Mesodermal cell (in vitro differentiated cells): ENCODE measurements around the gene CASP8AP2. TPM values are rescaled to one million over a fixed set of nuclear protein-coding genes. Genes with fewer than 3 reads are reported as not detected.
"Not testable (repeated sequence)": the region's sequence is repeated elsewhere in the genome, so short reads cannot be mapped to it uniquely, and the experiment has no call there.

Experiments used
- H3K27ac ChIP-seq: 2 replicates; pipeline ENCODE4 v1.7.0; 2013; ENCODE audit warnings: mild to moderate bottlenecking, low read depth, low read length, moderate library complexity; ENCODE audit not compliant: severe bottlenecking
- H3K36me3 ChIP-seq: 2 replicates; pipeline ENCODE4 v1.7.1; 2013; ENCODE audit warnings: mild to moderate bottlenecking, low read length, moderate library complexity; ENCODE audit not compliant: control insufficient read depth, insufficient read depth
- H3K4me1 ChIP-seq: one replicate; pipeline ENCODE4 v1.7.1; 2013; ENCODE audit warnings: mild to moderate bottlenecking, low read length; ENCODE audit not compliant: insufficient read depth, control insufficient read depth, poor library complexity, severe bottlenecking
- H3K4me3 ChIP-seq: 2 replicates; pipeline ENCODE4 v1.7.0; 2013; ENCODE audit warnings: low read length, control low read depth, mild to moderate bottlenecking; ENCODE audit not compliant: insufficient read depth, poor library complexity, severe bottlenecking; ENCODE audit errors: extremely low read depth
- H3K9me3 ChIP-seq: 2 replicates; pipeline ENCODE4 v1.7.1; 2013; ENCODE audit warnings: mild to moderate bottlenecking, low read length, moderate library complexity; ENCODE audit not compliant: control insufficient read depth
- WGBS, 2 experiments: methylation state at CpG; one replicate each; pipeline ENCODE4 v1.1.5; 2013; ENCODE audit warnings: missing lambda C conversion rate in 2 of 2; ENCODE audit not compliant: insufficient coverage in 2 of 2; 5-methylcytosine and 5-hydroxymethylcytosine counted together
- polyA plus RNA-seq, 2 experiments: library from polyadenylated mRNA; stranded (reverse); fragments of 50-300 nt; gene quantifications; one replicate each; pipeline ENCODE4 v1.2.3, GENCODE V29; 2013

The CASP8AP2 gene
- 12.6 TPM for polyA plus RNA-seq (2013, experiment 1 of 2)
- polyA plus RNA-seq (2013, experiment 2 of 2), result 16.9 TPM

- Histone ChIP-seq H3K36me3 (peaks cover 37% of the 10 kb centered on the region), H3K4me3 (peak within 1 kb of the TSS; percentile 77), H3K27ac (peak within 1 kb of the TSS; percentile 6), H3K4me1 (peaks cover 4% of the 10 kb centered on the region), H3K9me3 (no peaks in the 10 kb centered on the region)
- WGBS, 2 experiments, result 0% methylated on average over 27 to 29 of the region's 41 CpGs
Measured at GRCh38 chr6:89829472-89830169, at the start of gene CASP8AP2. Gene CASP8AP2 (plus strand): TSS chr6:89829880.

DNA sequence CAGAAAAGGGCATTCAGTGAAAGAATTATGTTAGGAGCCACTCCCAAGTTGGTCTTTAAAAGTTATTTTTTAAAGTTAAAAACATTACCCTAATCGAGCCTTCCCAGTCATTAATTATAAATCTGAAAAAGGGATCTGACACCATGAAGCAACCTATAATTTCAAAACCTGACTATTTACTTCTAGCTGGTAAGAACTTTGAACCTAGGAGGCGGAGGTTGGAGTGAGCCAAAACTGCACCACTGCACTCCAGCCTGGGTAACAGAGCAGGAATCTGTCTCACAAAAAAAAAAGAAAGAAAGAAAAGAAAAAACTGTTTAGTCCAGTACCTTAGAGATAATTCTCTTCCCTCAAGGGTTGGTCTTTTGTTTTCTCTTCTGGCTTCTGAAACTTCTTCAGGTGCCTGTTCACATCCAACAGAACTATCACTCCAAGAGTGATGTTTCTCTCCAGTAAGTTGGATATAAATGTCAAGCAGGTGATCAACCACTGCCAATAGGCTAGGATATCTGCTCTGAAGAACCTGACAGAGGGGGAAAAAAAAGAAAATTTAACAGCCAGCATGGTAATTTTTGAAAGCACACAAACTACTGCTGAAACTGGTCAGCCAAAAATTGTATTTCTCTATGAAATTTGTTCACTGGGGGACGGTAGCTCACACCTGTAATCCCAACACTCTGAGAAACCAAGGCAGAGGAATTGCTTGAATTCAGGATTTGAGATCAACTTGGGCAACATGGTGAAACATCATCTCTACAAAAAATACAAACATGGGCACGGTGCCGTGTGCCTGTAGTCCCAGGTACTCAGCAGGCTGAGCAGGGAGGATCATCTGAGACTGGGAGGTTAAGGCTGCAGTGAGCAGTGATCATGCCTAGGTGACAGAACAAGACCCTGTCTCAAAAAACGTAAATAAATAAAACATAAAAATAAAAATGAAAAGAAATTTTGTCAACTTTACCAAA, 48.3 kb upstream of the CASP8AP2 start:
- Histone ChIP-seq H3K4me1 (no peaks in the 10 kb centered on the region), H3K9me3 (peaks cover 6% of the 10 kb centered on the region), H3K27ac (no peak overlapping the region), H3K36me3 (peaks cover 85% of the 10 kb centered on the region), H3K4me3 (no peak overlapping the region)
- 100% methylated on average over 1 to 3 of the region's 6 CpGs for WGBS, 2 experiments

- no peak overlapping the region for H3K27ac ChIP-seq
- H3K4me1 ChIP-seq, result no peaks in the 10 kb centered on the region
- peaks cover 6% of the 10 kb centered on the region for H3K9me3 ChIP-seq
- no peak overlapping the region for H3K4me3 ChIP-seq
- WGBS, 2 experiments, result 100% methylated on average over 1 of the region's 1 CpG
- H3K36me3 ChIP-seq, result peaks cover 88% of the 10 kb centered on the region
Measured at GRCh38 chr6:89782222-89782621, 47.5 kb upstream of the CASP8AP2 start.

DNA sequence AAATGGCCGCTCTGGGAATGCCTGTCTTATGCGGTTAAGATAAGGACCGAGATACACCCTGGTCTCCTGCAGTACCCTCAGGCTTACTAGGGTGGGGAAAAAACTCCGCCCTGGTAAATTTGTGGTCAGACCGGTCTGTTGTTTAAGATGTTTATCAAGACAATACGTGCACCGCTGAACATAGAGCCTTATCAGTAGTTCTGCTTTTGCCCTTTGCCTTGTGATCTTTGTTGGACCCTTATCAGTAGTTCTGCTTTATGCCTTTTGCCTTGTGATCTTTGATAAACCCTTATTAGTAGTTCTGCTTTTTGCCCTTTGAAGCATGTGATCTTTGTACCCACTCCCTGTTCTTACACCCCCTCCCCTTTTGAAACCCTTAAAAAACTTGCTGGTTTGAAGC, 46.4 kb upstream of the CASP8AP2 start:
- not testable (repeated sequence) for H3K4me1 ChIP-seq, H3K4me3 ChIP-seq, H3K27ac ChIP-seq, H3K9me3 ChIP-seq
- 97 to 98% methylated on average over 5 to 6 of the region's 7 CpGs for WGBS, 2 experiments
- H3K36me3 ChIP-seq, result peaks cover 93% of the 10 kb centered on the region

DNA sequence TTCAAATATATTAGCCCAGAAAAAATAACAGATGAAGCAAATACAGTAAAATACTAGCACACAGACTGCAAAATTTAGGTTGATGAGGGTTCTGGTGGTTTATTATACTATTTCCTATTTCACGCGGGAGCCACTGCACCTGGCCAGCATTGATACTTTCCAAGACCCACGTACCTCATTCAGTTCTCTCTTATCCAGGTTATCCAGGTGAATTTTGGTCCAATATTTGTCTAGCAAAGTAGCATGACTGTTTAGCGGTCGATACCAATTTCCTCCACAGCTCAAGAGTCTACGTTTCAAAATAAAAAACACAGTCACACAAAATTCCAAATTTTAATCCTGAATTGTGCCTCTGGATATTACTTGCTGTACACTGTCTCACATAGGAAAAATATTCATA, 44.8 kb upstream of the CASP8AP2 start:
- Histone ChIP-seq H3K9me3 (peaks cover 6% of the 10 kb centered on the region), H3K4me1 (no peaks in the 10 kb centered on the region), H3K36me3 (peaks cover 96% of the 10 kb centered on the region), H3K4me3 (no peak overlapping the region), H3K27ac (no peak overlapping the region)
- 93 to 98% methylated on average over 4 to 5 of the region's 6 CpGs for WGBS, 2 experiments

- H3K27ac ChIP-seq, result no peak overlapping the region
Measured at GRCh38 chr6:89786970-89787369, 42.7 kb upstream of the CASP8AP2 start.

GRCh38 chr6:89787660-89788328, 41.9 kb upstream of the CASP8AP2 start:
- Histone ChIP-seq H3K4me3 (no peak overlapping the region), H3K36me3 (peaks cover 91% of the 10 kb centered on the region), H3K4me1 (no peaks in the 10 kb centered on the region), H3K27ac (no peak overlapping the region), H3K9me3 (peaks cover 6% of the 10 kb centered on the region)
- 91 to 98% methylated on average over 3 to 5 of the region's 7 CpGs for WGBS, 2 experiments

More at GRCh38 chr6:89786970-89787369, 42.7 kb upstream of the CASP8AP2 start:
- Histone ChIP-seq H3K9me3 (peaks cover 6% of the 10 kb centered on the region), H3K4me1 (no peaks in the 10 kb centered on the region), H3K36me3 (peaks cover 91% of the 10 kb centered on the region), H3K4me3 (no peak overlapping the region)
- 100% methylated on average over 1 of the region's 2 CpGs; no CpG with 5 or more reads in 1 of the 2 experiments for WGBS, 2 experiments

DNA sequence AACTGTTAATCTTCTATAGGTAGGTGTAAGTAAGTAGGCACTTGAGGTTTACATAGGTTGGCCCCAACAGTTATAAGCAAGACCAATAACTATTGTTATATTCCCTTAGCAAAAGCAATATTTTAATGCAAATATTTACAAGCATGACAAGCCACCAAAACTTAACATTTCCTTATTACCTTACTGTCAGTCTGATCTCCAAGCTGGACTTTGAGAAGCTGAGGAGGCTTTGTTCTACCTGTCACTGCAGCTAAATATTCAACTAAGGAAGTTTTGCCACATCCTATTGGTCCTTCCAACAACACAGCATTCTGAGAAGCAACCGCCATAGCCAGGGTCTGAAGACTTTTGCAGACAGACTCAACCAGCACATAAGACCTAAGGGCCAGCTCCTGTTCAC, 39.7 kb upstream of the CASP8AP2 start:
- 100% methylated on average over 1 of the region's 1 CpG; no CpG with 5 or more reads in 1 of the 2 experiments for WGBS, 2 experiments
- Histone ChIP-seq H3K36me3 (peaks cover 88% of the 10 kb centered on the region), H3K4me1 (no peaks in the 10 kb centered on the region), H3K9me3 (no peaks in the 10 kb centered on the region), H3K27ac (no peak overlapping the region), H3K4me3 (no peak overlapping the region)

DNA sequence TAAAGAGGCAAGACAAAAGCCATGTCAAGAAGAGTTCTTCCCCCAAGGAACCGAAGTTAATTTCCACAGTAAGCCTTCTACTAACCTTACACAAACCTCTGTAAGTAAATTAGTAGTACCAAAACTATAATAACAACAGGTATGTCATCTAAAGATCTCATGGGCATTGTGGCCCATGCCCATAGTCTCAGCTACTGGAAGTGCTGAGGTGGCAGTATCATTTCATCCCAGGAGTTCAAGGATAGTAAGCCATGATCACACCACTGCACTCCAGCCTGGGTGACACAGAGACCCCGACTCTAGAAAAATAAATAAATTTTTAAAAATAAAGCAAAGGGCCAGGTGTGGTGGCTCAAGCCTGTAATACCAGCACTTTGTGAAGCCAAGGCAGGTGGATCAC, 39.3 kb upstream of the CASP8AP2 start:
- no CpG with 5 or more reads among the region's 2 CpGs for WGBS, 2 experiments
- Histone ChIP-seq H3K4me3 (no peak overlapping the region), H3K9me3 (no peaks in the 10 kb centered on the region), H3K36me3 (peaks cover 88% of the 10 kb centered on the region), H3K27ac (no peak overlapping the region), H3K4me1 (no peaks in the 10 kb centered on the region)

DNA sequence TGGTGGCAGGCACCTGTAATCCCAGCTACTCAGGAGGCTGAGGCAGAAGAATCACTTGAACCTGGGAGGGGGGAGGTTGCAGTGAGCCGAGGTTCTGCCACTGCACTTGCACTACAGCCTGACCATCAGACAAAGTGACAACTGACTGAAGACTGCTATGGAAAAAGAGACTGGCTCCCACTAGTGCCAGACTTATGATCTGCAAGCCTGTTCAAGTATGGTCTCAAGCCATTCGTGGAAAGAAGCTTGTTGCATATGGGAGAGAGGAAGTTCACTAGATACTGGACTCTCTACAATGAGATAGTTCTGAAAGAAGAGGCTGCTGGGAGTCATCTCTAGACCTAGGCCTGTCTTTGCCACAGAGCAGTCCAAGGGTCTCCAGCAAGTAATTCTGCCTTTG, 36.8 kb upstream of the CASP8AP2 start:
- peaks cover 74% of the 10 kb centered on the region for H3K36me3 ChIP-seq
- no peak overlapping the region for H3K27ac ChIP-seq
- H3K4me3 ChIP-seq, result no peak overlapping the region
- H3K9me3 ChIP-seq, result no peaks in the 10 kb centered on the region
- 67 to 80% methylated on average over 1 of the region's 2 CpGs for WGBS, 2 experiments
- no peaks in the 10 kb centered on the region for H3K4me1 ChIP-seq
